RWPE2 (cell line): ENCODE data around the gene COL4A2.

Source experiments
- ATAC-seq: fragments of 200-7000 bp; cut with Tn5 transposase; 3 replicates; pipeline ENCODE4 v1.9.1; 2021; ENCODE audit warnings: low read depth
- DNase-seq: peaks from one replicate; pipeline ENCODE4 v3.0.0-alpha.2; 2020; ENCODE audit warnings: low spot score
- H3K27ac ChIP-seq: fragments of 450-650 bp; 2 replicates; pipeline ENCODE4 v1.5.1; 2017; ENCODE audit warnings: mild to moderate bottlenecking; ENCODE audit not compliant: poor library complexity, severe bottlenecking
- H3K27me3 ChIP-seq: fragments of 250-450 bp; sonication (Bioruptor Pico); 2 replicates; pipeline ENCODE4 v1.5.1; 2021; ENCODE audit warnings: mild to moderate bottlenecking, moderate library complexity; ENCODE audit not compliant: insufficient read depth, poor library complexity, severe bottlenecking
- H3K36me3 ChIP-seq: fragments of 250-450 bp; sonication (Bioruptor Pico); 2 replicates; pipeline ENCODE4 v1.5.1; 2020; ENCODE audit warnings: low read depth, mild to moderate bottlenecking, moderate library complexity
- H3K4me1 ChIP-seq: fragments of 250-450 bp; sonication (Bioruptor Pico); 2 replicates; pipeline ENCODE4 v1.5.1; 2021; ENCODE audit warnings: mild to moderate bottlenecking, moderate library complexity; ENCODE audit not compliant: insufficient read depth, poor library complexity, severe bottlenecking
- H3K4me3 ChIP-seq: fragments of 250-450 bp; sonication (Bioruptor Pico); 2 replicates; pipeline ENCODE4 v1.5.1; 2021; ENCODE audit warnings: mild to moderate bottlenecking, moderate library complexity; ENCODE audit not compliant: severe bottlenecking
- H3K9me3 ChIP-seq: fragments of 250-450 bp; sonication (Bioruptor Pico); 2 replicates; pipeline ENCODE4 v1.5.1; 2021; ENCODE audit warnings: mild to moderate bottlenecking, moderate library complexity; ENCODE audit not compliant: severe bottlenecking
- TF ChIP-seq, protein P1 (sequence below): fragments of 450-650 bp; IDR thresholded peaks from one replicate; pipeline ENCODE4 v1.5.1; 2017; ENCODE audit warnings: mild to moderate bottlenecking, moderate library complexity; ENCODE audit not compliant: poor library complexity, severe bottlenecking

COL4A2 gene

DNA sequence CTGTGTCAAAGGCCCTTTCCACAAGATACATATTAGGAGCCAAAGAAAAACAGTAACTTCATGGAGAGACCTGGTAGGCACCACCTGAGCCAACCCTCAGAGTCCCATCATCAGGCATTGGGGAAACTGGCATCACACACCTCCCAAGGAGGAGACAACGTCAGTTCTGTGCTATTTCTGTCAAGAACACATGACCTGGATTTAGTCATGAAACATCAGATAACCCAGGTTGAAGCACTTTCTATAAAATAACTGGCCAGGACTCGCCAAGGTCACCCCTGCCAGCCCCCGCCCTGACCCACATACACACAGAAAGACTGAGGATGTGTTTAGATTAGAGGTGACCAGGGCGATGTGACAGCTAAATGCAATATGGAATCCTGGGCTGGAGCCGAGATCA, 35.8 kb upstream of the COL4A2 start:
- Histone ChIP-seq H3K4me3 (no peak overlapping the region), H3K4me1 (no peaks in the 10 kb centered on the region), H3K9me3 (no peaks in the 10 kb centered on the region), H3K36me3 (peaks cover 17% of the 10 kb centered on the region), H3K27me3 (no peaks in the 10 kb centered on the region), H3K27ac (no peak overlapping the region)
- TF ChIP-seq, protein P1, sequence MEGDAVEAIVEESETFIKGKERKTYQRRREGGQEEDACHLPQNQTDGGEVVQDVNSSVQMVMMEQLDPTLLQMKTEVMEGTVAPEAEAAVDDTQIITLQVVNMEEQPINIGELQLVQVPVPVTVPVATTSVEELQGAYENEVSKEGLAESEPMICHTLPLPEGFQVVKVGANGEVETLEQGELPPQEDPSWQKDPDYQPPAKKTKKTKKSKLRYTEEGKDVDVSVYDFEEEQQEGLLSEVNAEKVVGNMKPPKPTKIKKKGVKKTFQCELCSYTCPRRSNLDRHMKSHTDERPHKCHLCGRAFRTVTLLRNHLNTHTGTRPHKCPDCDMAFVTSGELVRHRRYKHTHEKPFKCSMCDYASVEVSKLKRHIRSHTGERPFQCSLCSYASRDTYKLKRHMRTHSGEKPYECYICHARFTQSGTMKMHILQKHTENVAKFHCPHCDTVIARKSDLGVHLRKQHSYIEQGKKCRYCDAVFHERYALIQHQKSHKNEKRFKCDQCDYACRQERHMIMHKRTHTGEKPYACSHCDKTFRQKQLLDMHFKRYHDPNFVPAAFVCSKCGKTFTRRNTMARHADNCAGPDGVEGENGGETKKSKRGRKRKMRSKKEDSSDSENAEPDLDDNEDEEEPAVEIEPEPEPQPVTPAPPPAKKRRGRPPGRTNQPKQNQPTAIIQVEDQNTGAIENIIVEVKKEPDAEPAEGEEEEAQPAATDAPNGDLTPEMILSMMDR, result no peak
- no peak for ATAC-seq
- DNase-seq, result no peak

DNA sequence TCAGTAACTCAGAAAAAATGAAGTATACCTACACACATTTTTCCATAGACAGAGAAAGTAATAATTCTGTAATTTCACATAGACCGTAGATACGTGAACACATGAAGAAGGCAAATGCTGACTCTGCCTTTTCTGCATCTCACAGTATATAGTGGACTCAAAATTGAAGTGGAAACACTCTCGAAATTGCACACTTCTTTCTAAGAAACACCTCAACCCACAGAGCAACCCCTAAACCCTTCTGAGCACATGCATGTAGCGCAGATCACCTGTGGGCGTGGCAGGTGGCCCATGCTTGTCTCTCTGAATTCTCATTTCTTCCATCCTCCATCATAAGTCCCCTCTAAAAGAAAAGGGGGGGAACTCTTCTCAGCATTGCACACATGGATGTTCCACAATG, 34.9 kb upstream of the COL4A2 start:
- no peak for DNase-seq
- no peaks in the 10 kb centered on the region for H3K27me3 ChIP-seq

DNA sequence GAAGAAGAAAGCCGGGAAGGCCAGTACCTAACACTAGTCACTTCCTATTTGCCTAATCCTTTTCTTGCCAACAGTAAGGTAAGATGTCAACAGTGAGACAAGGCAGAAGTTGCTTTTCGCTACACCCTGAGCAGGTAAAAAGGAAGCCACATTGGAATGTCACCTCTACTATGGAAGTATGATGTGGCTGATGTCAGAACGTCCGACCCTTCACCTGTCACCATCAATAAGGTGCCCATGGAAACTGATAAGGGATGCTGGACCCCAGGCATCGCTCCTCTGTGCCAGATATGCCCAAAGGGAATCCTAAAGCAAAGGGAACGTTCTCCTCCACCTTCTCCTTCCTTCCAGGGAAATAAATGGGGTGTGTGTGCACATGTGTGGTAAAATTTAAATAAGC, 34.4 kb upstream of the COL4A2 start:
- TF ChIP-seq, protein P1, result no peak
- H3K9me3 ChIP-seq, result no peaks in the 10 kb centered on the region
- no peak for DNase-seq

More for the DNA sequence above, 34.9 kb upstream of the COL4A2 start:
- TF ChIP-seq, protein P1, result no peak
- no peaks in the 10 kb centered on the region for H3K9me3 ChIP-seq
- H3K36me3 ChIP-seq, result peaks cover 22% of the 10 kb centered on the region
- H3K4me1 ChIP-seq, result no peaks in the 10 kb centered on the region
- ATAC-seq, result no peak
- H3K27ac ChIP-seq, result no peak overlapping the region
- no peak overlapping the region for H3K4me3 ChIP-seq

DNA sequence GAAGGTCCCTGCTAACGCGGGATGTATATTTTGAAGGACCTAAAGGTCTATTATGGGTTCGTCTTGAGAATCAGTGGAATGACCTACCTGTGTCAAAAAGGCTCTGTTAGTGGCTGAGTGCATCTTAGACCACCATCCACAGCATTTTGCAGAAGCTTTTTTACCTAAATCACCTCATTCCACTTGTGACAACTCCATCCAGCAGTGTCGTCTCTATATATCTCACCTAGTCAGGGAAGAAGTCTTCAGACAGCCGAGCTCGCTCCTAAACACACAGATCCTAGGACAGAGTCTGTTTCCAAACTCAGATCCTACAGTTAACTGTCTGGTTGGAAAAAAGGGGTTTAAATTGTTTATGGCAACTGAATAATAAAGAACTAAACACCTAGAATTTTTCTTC, 33.8 kb upstream of the COL4A2 start:
- H3K4me1 ChIP-seq, result no peaks in the 10 kb centered on the region
- no peaks in the 10 kb centered on the region for H3K9me3 ChIP-seq
- no peak overlapping the region for H3K27ac ChIP-seq
- ATAC-seq, result no peak
- no peak overlapping the region for H3K4me3 ChIP-seq
- H3K27me3 ChIP-seq, result no peaks in the 10 kb centered on the region
- DNase-seq, result no peak
- TF ChIP-seq, protein P1, result no peak
- peaks cover 22% of the 10 kb centered on the region for H3K36me3 ChIP-seq

More for the DNA sequence above, 34.4 kb upstream of the COL4A2 start:
- no peak for ATAC-seq
- H3K27ac ChIP-seq, result no peak overlapping the region
- H3K4me3 ChIP-seq, result no peak overlapping the region
- peaks cover 22% of the 10 kb centered on the region for H3K36me3 ChIP-seq
- H3K4me1 ChIP-seq, result no peaks in the 10 kb centered on the region
- H3K27me3 ChIP-seq, result no peaks in the 10 kb centered on the region

DNA sequence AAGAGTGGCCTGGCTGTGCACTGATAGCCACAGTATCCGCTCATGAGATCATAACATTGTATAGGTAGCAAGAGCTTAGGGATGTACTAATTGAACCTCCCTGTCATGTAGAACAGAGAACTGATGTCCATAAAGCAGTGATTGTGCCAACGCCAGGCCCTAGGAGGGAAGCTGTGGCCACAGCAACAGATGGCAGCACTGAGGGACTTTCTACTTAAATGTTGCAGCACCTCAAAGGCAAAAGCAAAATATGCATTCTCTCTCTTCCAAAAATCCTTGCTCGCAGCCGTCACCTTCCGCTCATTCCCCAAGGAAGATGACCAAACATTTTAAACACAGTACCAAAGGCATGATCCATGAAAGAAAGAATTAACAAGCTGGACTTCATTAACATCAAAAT, 32.4 kb upstream of the COL4A2 start:
- Histone ChIP-seq H3K36me3 (peaks cover 15% of the 10 kb centered on the region), H3K27me3 (no peaks in the 10 kb centered on the region), H3K4me3 (no peak overlapping the region), H3K27ac (no peak overlapping the region), H3K9me3 (no peaks in the 10 kb centered on the region), H3K4me1 (no peaks in the 10 kb centered on the region)
- ATAC-seq, result no peak
- TF ChIP-seq, protein P1, result peak; percentile 26
- DNase-seq, result no peak
